ES-I3 (cell line): ENCODE data around the gene COIL.
A peak's percentile ranks its signal among the peaks of the same experiment; 100 is the strongest.

Experiments used
- H3K36me3 ChIP-seq: 2 replicates; pipeline ENCODE4 v1.6.1; 2013; ENCODE audit warnings: mild to moderate bottlenecking, low read length, control low read depth, moderate library complexity; ENCODE audit not compliant: insufficient read depth
- H3K4me1 ChIP-seq: 2 replicates; pipeline ENCODE4 v1.6.1; 2013; ENCODE audit warnings: mild to moderate bottlenecking, control low read depth, low read length; ENCODE audit not compliant: insufficient read depth
- H3K9ac ChIP-seq: 2 replicates; pipeline ENCODE4 v1.6.1; 2013; ENCODE audit warnings: low read depth, mild to moderate bottlenecking, low read length, moderate library complexity
- H3K9me3 ChIP-seq: 2 replicates; pipeline ENCODE4 v1.6.1; 2013; ENCODE audit warnings: mild to moderate bottlenecking, low read length, moderate library complexity; ENCODE audit not compliant: control insufficient read depth, insufficient read depth

The COIL gene

GRCh38 chr17:56914581-56915273, 46.1 kb downstream of the COIL start:
- Histone ChIP-seq H3K36me3 (no peaks in the 10 kb centered on the region), H3K9ac (peak overlapping the region; percentile 69), H3K9me3 (no peaks in the 10 kb centered on the region), H3K4me1 (peaks cover 5% of the 10 kb centered on the region)

GRCh38 chr17:56913867-56914580, 46.8 kb downstream of the COIL start, which contains the start of gene TRIM25:
TSS of gene TRIM25 (minus strand) at chr17:56914049. CDS start at chr17:56913988, 61 bp downstream.
- peaks cover 5% of the 10 kb centered on the region for H3K4me1 ChIP-seq
- H3K36me3 ChIP-seq: no peaks in the 10 kb centered on the region
- peak within 1 kb of the TSS; percentile 69 for H3K9ac ChIP-seq
- no peaks in the 10 kb centered on the region for H3K9me3 ChIP-seq

DNA sequence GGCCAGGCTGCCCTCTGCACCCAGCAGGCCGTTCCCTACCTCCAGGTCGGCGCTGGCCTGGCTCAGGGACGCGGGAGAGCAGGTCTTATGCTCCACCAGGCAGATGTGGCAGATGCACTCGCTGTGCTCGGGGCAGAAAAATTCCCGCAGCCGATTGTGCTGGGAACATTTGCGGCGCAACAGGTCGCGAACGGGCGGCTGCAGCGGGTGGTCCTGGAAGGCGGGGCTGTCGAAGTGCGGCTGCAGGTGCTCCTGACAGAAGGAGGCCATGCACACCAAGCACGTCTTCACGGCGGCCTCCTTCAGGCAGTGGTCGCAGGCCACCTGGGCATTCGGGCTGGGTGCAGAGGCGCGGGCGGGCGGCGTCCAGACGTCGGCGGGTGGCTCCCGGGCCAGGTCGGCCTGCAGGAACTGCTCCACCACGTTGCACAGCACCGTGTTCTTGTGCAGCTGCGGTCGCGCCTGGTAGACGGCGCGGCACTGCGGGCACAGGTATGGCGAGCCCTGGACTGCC, 47.4 kb downstream of the COIL start:
- peaks cover 5% of the 10 kb centered on the region for H3K4me1 ChIP-seq

DNA sequence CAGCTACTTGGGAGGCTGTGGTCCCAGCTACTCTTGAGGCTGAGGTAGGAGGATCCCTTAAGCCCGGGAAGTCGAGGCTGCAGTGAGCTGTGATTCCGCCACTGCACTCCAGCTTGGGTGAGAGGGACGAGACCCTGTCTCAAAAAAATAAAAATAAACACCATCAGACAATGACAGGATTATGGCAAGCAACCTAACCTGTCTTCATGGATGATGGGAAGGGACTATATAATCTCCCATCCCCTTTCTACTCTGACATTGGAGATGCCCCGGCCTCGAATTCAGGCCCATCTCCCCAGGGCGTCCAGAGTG, 47.9 kb downstream of the COIL start:
- Histone ChIP-seq H3K9me3 (no peaks in the 10 kb centered on the region), H3K9ac (peak overlapping the region; percentile 69), H3K36me3 (no peaks in the 10 kb centered on the region), H3K4me1 (peaks cover 5% of the 10 kb centered on the region)

More for the DNA sequence above, 47.4 kb downstream of the COIL start:
- H3K9ac ChIP-seq: peak overlapping the region; percentile 69
- H3K36me3 ChIP-seq: no peaks in the 10 kb centered on the region
- no peaks in the 10 kb centered on the region for H3K9me3 ChIP-seq

- H3K4me1 ChIP-seq: peaks cover 5% of the 10 kb centered on the region
These were observed 48.5 kb downstream of the COIL start for GRCh38 chr17:56912105-56912999.

GRCh38 chr17:56910509-56911235, 50.2 kb downstream of the COIL start:
- Histone ChIP-seq H3K36me3 (peaks cover 5% of the 10 kb centered on the region), H3K4me1 (peaks cover 5% of the 10 kb centered on the region), H3K9me3 (no peaks in the 10 kb centered on the region), H3K9ac (no peak overlapping the region)

More at GRCh38 chr17:56912105-56912999, 48.5 kb downstream of the COIL start:
- Histone ChIP-seq H3K9me3 (no peaks in the 10 kb centered on the region), H3K9ac (peak overlapping the region; percentile 69; the same call in 1 of the 2 replicates), H3K36me3 (no peaks in the 10 kb centered on the region)

DNA sequence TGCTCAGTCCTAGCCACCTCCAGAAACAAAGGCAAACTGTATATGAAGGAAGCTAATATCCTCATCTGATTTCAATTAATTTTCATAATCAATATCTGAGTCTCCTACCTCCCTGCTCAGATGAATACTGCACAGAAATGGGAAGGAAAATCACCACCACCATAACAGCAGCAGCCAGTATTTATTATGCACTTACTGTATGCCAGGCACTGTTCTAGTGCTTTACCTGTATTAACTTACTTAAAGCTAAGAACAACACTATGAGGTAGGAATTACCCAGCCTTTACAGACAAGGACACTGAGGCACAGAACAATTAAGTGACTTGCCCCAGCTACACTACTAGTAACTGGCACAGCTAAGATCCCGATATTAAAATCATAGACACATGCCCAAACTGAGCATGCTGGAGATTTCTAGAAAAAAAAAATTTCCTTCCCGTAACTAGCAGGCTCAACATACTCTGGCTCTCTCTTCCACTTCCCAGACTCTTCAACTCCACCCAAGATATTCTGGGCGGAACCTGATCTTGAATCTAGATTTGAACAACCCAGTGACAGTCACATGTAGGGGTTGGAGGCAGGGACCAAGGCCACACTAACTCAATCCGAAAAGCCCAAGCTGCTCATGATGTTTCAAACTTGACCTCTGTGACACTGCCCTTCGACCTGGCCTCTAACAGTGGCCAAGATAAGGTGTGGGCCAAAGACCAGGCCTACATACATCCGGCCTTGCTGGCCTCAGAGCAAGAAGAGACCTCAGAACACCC, 50.9 kb downstream of the COIL start:
- Histone ChIP-seq H3K9me3 (no peaks in the 10 kb centered on the region), H3K9ac (no peak overlapping the region), H3K36me3 (peaks cover 5% of the 10 kb centered on the region)

GRCh38 chr17:56908001-56908542, 52.8 kb downstream of the COIL start:
- Histone ChIP-seq H3K9ac (no peak overlapping the region), H3K4me1 (no peaks in the 10 kb centered on the region), H3K9me3 (no peaks in the 10 kb centered on the region), H3K36me3 (peaks cover 21% of the 10 kb centered on the region)

More for the DNA sequence above, 50.9 kb downstream of the COIL start:
- peaks cover 2% of the 10 kb centered on the region; the same call in 1 of the 2 replicates for H3K4me1 ChIP-seq

DNA sequence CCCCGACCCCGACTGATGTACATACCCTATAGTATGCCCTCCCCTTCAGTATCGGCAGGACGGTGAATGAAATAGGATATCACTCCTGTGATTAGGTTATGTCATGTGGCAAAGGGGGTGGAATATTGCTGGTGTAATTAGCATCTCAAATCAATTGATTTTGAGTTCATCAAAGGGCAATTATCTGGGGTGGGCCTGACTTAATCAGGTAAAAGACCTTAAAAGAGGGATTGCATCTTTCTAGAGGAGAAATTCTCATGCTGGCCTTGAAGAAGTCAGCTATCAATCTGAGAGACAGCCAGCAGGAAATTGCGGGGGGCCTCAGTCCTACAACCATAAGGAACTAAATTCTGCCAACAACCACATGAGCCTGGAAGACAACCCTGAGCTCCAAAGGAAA, 57.3 kb downstream of the COIL start:
- H3K4me1 ChIP-seq: no peaks in the 10 kb centered on the region
- no peaks in the 10 kb centered on the region for H3K9me3 ChIP-seq
- no peak overlapping the region for H3K9ac ChIP-seq
- peaks cover 21% of the 10 kb centered on the region for H3K36me3 ChIP-seq

DNA sequence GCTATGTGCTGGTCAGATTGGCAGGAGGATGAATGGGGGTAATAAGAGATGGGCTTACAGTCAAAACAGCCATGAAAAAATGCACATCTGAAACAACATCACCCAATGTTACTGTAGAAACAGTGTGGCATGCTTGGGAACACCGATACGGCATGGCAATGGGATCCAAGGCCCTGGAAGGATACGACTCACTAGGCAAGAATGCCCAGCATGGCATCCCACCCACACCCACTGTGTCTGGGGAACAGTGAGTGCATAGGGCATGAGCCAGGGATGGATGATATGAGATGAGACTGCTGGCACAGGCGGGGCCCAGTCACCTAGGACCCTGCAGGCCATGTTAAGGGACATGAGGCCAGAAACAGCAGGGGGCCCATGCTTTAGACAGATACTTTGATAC, 58.5 kb downstream of the COIL start:
- Histone ChIP-seq H3K4me1 (no peaks in the 10 kb centered on the region), H3K9me3 (no peaks in the 10 kb centered on the region), H3K36me3 (peaks cover 21% of the 10 kb centered on the region), H3K9ac (no peak overlapping the region)

DNA sequence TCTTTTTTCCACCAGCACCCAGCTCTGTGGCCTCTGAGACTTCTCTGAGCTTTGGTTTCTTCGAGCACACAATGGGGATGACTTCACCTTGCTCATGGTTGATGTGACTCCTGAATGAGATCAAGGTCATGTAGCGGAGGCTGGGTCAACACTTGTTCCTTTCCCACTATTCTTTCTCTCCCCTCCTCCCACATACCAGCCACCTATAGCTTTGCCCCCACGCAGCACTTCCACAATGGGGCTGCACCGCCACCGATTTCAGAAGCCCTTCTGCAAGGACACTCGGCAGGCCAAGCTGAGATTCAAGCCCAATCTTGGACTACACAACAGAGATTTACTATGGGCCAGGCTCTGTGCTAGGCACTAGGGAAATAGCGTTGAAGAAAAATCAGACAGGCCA, 61.4 kb downstream of the COIL start:
- H3K9ac ChIP-seq: no peak overlapping the region
- no peaks in the 10 kb centered on the region for H3K9me3 ChIP-seq
- peaks cover 17% of the 10 kb centered on the region for H3K4me1 ChIP-seq
- peaks cover 13% of the 10 kb centered on the region; the same call in 1 of the 2 replicates for H3K36me3 ChIP-seq

DNA sequence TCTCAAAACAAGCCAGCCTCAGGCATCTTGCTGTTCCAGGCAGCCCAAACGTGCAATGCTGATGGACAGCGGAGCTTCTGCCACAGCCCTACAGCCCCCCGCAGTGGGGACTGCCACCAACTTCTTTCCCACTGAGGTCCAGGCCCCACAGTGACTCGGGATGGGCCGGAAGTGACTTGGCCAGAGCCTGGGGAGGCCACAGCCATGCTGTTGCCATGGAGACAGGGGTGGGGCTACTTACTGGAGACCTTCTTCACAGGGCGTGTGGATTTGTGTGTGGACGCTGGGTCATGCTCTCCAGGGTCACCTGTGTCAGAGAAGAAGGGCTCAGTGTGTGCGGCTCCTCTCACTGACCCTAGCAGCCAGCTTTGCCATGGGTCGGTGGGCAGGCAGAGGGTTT, 62.0 kb downstream of the COIL start:
- no peaks in the 10 kb centered on the region for H3K9me3 ChIP-seq
- H3K36me3 ChIP-seq: peaks cover 8% of the 10 kb centered on the region; the same call in 1 of the 2 replicates
- peaks cover 17% of the 10 kb centered on the region for H3K4me1 ChIP-seq
- no peak overlapping the region for H3K9ac ChIP-seq
